ENCODE measurements around the gene ARCN1. TPM values are rescaled to one million over a fixed set of nuclear protein-coding genes. Genes with fewer than 3 reads are reported as not detected.

ARCN1 gene
- total and polyA plus RNA-seq, 9 of the 15 experiments (the other 6 are each of a cell fraction or from before 2014, with no cell fraction given): 30.0 to 224 (median 76.4) TPM

DNA sequence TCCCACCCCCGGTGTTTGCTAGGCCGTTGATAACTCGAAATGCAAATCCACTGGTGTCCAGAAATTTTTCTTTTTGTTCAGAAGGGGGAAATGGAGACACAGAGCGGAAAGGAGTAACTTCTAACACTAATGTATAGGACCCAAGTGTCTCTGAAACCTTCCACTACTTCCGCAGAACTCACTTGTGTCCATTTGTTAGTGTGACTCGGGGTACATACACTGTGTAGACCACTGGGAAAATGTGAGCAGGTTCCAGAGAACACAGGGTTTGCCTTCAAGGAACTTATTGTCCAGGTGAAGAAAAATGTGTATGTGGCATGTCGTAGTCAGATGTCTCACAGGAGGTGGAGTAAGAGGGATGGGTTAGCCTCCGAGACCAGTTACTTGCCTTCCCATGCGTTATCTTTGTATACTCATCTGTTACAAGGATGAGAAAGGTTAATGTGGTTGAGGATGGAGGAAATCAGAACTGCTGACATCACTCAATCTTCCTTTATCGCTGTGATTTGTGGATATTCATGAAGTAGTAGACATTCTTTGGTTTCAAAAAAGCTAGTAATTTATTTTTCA is 857 bp downstream of the ARCN1 start (continued):
- TF ChIP-seq, protein P1, sequence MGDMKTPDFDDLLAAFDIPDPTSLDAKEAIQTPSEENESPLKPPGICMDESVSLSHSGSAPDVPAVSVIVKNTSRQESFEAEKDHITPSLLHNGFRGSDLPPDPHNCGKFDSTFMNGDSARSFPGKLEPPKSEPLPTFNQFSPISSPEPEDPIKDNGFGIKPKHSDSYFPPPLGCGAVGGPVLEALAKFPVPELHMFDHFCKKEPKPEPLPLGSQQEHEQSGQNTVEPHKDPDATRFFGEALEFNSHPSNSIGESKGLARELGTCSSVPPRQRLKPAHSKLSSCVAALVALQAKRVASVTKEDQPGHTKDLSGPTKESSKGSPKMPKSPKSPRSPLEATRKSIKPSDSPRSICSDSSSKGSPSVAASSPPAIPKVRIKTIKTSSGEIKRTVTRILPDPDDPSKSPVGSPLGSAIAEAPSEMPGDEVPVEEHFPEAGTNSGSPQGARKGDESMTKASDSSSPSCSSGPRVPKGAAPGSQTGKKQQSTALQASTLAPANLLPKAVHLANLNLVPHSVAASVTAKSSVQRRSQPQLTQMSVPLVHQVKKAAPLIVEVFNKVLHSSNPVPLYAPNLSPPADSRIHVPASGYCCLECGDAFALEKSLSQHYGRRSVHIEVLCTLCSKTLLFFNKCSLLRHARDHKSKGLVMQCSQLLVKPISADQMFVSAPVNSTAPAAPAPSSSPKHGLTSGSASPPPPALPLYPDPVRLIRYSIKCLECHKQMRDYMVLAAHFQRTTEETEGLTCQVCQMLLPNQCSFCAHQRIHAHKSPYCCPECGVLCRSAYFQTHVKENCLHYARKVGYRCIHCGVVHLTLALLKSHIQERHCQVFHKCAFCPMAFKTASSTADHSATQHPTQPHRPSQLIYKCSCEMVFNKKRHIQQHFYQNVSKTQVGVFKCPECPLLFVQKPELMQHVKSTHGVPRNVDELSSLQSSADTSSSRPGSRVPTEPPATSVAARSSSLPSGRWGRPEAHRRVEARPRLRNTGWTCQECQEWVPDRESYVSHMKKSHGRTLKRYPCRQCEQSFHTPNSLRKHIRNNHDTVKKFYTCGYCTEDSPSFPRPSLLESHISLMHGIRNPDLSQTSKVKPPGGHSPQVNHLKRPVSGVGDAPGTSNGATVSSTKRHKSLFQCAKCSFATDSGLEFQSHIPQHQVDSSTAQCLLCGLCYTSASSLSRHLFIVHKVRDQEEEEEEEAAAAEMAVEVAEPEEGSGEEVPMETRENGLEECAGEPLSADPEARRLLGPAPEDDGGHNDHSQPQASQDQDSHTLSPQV (IDR thresholded peaks at IDR 0.05): 0 out of 2 replicates have a peak, but pooled peaks have one; percentile 29
- TF ChIP-seq, protein P2, sequence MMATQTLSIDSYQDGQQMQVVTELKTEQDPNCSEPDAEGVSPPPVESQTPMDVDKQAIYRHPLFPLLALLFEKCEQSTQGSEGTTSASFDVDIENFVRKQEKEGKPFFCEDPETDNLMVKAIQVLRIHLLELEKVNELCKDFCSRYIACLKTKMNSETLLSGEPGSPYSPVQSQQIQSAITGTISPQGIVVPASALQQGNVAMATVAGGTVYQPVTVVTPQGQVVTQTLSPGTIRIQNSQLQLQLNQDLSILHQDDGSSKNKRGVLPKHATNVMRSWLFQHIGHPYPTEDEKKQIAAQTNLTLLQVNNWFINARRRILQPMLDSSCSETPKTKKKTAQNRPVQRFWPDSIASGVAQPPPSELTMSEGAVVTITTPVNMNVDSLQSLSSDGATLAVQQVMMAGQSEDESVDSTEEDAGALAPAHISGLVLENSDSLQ (IDR thresholded peaks at IDR 0.05): peak; percentile 74
- TF ChIP-seq KHSRP (IDR thresholded peaks at IDR 0.05) (0 out of 2 replicates have a peak, but pooled peaks have one; percentile 33), ESRRA (IDR thresholded peaks at IDR 0.05; ENCODE audit: borderline replicate concordance, low read depth) (peak; percentile 72; the same call in 1 of the 2 replicates), SMC3 (conservative IDR thresholded peaks at IDR 0.05; ENCODE audit: insufficient read depth, low read depth, low read length) (no peak), SMAD4 (CRISPR knock-in tag; conservative IDR thresholded peaks at IDR 0.05) (peak; percentile 45; the same call in 1 of the 2 replicates), ZNF197 (CRISPR knock-in tag; IDR thresholded peaks at IDR 0.05; ENCODE audit: low read depth) (peak; percentile 73; the same call in 1 of the 2 replicates), ELF2 (CRISPR knock-in tag; IDR thresholded peaks at IDR 0.05) (0 out of 2 replicates have a peak, but pooled peaks have one; percentile 31), HSF4 (CRISPR knock-in tag; IDR thresholded peaks at IDR 0.05; ENCODE audit: borderline replicate concordance) (no peak)
- TF ChIP-seq, protein P3, sequence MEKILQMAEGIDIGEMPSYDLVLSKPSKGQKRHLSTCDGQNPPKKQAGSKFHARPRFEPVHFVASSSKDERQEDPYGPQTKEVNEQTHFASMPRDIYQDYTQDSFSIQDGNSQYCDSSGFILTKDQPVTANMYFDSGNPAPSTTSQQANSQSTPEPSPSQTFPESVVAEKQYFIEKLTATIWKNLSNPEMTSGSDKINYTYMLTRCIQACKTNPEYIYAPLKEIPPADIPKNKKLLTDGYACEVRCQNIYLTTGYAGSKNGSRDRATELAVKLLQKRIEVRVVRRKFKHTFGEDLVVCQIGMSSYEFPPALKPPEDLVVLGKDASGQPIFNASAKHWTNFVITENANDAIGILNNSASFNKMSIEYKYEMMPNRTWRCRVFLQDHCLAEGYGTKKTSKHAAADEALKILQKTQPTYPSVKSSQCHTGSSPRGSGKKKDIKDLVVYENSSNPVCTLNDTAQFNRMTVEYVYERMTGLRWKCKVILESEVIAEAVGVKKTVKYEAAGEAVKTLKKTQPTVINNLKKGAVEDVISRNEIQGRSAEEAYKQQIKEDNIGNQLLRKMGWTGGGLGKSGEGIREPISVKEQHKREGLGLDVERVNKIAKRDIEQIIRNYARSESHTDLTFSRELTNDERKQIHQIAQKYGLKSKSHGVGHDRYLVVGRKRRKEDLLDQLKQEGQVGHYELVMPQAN (IDR thresholded peaks at IDR 0.05; ENCODE audit: borderline replicate concordance): no peak
- TF ChIP-seq, protein P4, sequence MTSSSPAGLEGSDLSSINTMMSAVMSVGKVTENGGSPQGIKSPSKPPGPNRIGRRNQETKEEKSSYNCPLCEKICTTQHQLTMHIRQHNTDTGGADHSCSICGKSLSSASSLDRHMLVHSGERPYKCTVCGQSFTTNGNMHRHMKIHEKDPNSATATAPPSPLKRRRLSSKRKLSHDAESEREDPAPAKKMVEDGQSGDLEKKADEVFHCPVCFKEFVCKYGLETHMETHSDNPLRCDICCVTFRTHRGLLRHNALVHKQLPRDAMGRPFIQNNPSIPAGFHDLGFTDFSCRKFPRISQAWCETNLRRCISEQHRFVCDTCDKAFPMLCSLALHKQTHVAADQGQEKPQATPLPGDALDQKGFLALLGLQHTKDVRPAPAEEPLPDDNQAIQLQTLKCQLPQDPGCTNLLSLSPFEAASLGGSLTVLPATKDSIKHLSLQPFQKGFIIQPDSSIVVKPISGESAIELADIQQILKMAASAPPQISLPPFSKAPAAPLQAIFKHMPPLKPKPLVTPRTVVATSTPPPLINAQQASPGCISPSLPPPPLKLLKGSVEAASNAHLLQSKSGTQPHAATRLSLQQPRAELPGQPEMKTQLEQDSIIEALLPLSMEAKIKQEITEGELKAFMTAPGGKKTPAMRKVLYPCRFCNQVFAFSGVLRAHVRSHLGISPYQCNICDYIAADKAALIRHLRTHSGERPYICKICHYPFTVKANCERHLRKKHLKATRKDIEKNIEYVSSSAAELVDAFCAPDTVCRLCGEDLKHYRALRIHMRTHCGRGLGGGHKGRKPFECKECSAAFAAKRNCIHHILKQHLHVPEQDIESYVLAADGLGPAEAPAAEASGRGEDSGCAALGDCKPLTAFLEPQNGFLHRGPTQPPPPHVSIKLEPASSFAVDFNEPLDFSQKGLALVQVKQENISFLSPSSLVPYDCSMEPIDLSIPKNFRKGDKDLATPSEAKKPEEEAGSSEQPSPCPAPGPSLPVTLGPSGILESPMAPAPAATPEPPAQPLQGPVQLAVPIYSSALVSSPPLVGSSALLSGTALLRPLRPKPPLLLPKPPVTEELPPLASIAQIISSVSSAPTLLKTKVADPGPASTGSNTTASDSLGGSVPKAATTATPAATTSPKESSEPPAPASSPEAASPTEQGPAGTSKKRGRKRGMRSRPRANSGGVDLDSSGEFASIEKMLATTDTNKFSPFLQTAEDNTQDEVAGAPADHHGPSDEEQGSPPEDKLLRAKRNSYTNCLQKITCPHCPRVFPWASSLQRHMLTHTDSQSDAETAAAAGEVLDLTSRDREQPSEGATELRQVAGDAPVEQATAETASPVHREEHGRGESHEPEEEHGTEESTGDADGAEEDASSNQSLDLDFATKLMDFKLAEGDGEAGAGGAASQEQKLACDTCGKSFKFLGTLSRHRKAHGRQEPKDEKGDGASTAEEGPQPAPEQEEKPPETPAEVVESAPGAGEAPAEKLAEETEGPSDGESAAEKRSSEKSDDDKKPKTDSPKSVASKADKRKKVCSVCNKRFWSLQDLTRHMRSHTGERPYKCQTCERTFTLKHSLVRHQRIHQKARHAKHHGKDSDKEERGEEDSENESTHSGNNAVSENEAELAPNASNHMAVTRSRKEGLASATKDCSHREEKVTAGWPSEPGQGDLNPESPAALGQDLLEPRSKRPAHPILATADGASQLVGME (CRISPR knock-in tag; IDR thresholded peaks at IDR 0.05): no peak
- TF ChIP-seq, protein P5, sequence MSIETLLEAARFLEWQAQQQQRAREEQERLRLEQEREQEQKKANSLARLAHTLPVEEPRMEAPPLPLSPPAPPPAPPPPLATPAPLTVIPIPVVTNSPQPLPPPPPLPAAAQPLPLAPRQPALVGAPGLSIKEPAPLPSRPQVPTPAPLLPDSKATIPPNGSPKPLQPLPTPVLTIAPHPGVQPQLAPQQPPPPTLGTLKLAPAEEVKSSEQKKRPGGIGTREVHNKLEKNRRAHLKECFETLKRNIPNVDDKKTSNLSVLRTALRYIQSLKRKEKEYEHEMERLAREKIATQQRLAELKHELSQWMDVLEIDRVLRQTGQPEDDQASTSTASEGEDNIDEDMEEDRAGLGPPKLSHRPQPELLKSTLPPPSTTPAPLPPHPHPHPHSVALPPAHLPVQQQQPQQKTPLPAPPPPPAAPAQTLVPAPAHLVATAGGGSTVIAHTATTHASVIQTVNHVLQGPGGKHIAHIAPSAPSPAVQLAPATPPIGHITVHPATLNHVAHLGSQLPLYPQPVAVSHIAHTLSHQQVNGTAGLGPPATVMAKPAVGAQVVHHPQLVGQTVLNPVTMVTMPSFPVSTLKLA (conservative IDR thresholded peaks at IDR 0.05): peak; percentile 22 to 85; a peak in 3 of 4 replicates

Data from K562 (cell line).